Fibroblast of lung (primary cell): ENCODE data around the gene PIM3. TPM values are rescaled to one million over a fixed set of nuclear protein-coding genes. Genes with fewer than 3 reads are reported as not detected.

Experiments
- DNase-seq, 2 donors: peaks; one replicate each; pipeline versions ENCODE4 v3.0.0 to v3.0.0-alpha.2; 2010; ENCODE audit warnings: low read depth in 2 of 2
- H2AFZ ChIP-seq: 2 replicates; pipeline ENCODE4 v1.5.1; 2012; ENCODE audit warnings: low read length, control low read depth, inconsistent platforms
- H3K27ac ChIP-seq: 2 replicates; pipeline ENCODE4 v1.5.1; 2011; ENCODE audit warnings: low read length, control low read depth; ENCODE audit not compliant: insufficient read depth
- H3K27me3 ChIP-seq: 2 replicates; pipeline ENCODE4 v1.5.1; 2011; ENCODE audit warnings: mild to moderate bottlenecking, low read length; ENCODE audit not compliant: control insufficient read depth, insufficient read depth
- H3K36me3 ChIP-seq: 2 replicates; pipeline ENCODE4 v1.5.1; 2011; ENCODE audit warnings: low read length; ENCODE audit not compliant: control insufficient read depth, insufficient read depth
- H3K4me1 ChIP-seq: 2 replicates; pipeline ENCODE4 v1.5.1; 2011; ENCODE audit warnings: low read length; ENCODE audit not compliant: control insufficient read depth, insufficient read depth; ENCODE audit errors: extremely low read depth
- H3K4me2 ChIP-seq: 2 replicates; pipeline ENCODE4 v1.5.1; 2011; ENCODE audit warnings: low read length, control low read depth; ENCODE audit not compliant: insufficient read depth; ENCODE audit errors: extremely low read depth
- H3K4me3 ChIP-seq, 4 experiments: fragments of 200-600 bp in 1 of 4; sonication (generic) in 1 of 4; replicated peaks in 1 of 4; 2 replicates each; pipeline ENCODE4 v1.5.1; 2011 to 2016; ENCODE audit warnings: low read length in 4 of 4, low read depth in 3 of 4, mild to moderate bottlenecking in 3 of 4, control low read depth in 2 of 4, inconsistent platforms in 1 of 4, mixed read lengths in 1 of 4; ENCODE audit not compliant: insufficient read depth in 1 of 4; ENCODE audit errors: control extremely low read depth in 1 of 4
- H3K79me2 ChIP-seq: 2 replicates; pipeline ENCODE4 v1.5.1; 2012; ENCODE audit warnings: mild to moderate bottlenecking, low read length, inconsistent platforms; ENCODE audit not compliant: control insufficient read depth, insufficient read depth
- H3K9ac ChIP-seq: 2 replicates; pipeline ENCODE4 v1.5.1; 2011; ENCODE audit warnings: mild to moderate bottlenecking, low read length, control low read depth; ENCODE audit not compliant: insufficient read depth
- H3K9me3 ChIP-seq: 2 replicates; pipeline ENCODE4 v1.5.1; 2012; ENCODE audit warnings: low read depth, low read length; ENCODE audit not compliant: control insufficient read depth, insufficient read depth
- H4K20me1 ChIP-seq: 2 replicates; pipeline ENCODE4 v1.5.1; 2011; ENCODE audit warnings: low read length; ENCODE audit not compliant: control insufficient read depth, insufficient read depth; ENCODE audit errors: extremely low read depth
- EZH2 ChIP-seq: IDR thresholded peaks from 2 replicates; pipeline ENCODE4 v1.5.1; 2012; ENCODE audit warnings: low read length, control low read depth, mild to moderate bottlenecking; ENCODE audit errors: missing control alignments
- polyA plus RNA-seq, 2 donors: library from polyadenylated mRNA; depleted of rRNA in 1 of 2; stranded (reverse) in 1 of 2; unstranded in 1 of 2; fragments of >200 nt; gene quantifications; 2 replicates each; pipeline ENCODE4 v1.2.1, GENCODE V29; 2011 to 2012; ENCODE audit warnings: missing spikeins in 1 of 2
- total RNA-seq: library from RNA; depleted of rRNA; stranded (reverse); fragments of >200 nt; gene quantifications from 2 replicates; pipeline ENCODE4 v1.2.1, GENCODE V29; 2014
- TF ChIP-seq, protein P1 (sequence below), 2 donors: IDR thresholded peaks in 1 of 2; conservative IDR thresholded peaks in 1 of 2; 1 replicate in 1 of 2; 2 replicates in 1 of 2; pipeline ENCODE4 v1.5.1; 2011 to 2012; ENCODE audit warnings: low read length in 2 of 2, control low read depth in 1 of 2, inconsistent platforms in 1 of 2, low read depth in 1 of 2, mild to moderate bottlenecking in 1 of 2

PIM3 gene
- total and polyA plus RNA-seq, 2 donors (not counting 1 experiment from before 2014, with no cell fraction given): 6.8 to 47.7 TPM

DNA sequence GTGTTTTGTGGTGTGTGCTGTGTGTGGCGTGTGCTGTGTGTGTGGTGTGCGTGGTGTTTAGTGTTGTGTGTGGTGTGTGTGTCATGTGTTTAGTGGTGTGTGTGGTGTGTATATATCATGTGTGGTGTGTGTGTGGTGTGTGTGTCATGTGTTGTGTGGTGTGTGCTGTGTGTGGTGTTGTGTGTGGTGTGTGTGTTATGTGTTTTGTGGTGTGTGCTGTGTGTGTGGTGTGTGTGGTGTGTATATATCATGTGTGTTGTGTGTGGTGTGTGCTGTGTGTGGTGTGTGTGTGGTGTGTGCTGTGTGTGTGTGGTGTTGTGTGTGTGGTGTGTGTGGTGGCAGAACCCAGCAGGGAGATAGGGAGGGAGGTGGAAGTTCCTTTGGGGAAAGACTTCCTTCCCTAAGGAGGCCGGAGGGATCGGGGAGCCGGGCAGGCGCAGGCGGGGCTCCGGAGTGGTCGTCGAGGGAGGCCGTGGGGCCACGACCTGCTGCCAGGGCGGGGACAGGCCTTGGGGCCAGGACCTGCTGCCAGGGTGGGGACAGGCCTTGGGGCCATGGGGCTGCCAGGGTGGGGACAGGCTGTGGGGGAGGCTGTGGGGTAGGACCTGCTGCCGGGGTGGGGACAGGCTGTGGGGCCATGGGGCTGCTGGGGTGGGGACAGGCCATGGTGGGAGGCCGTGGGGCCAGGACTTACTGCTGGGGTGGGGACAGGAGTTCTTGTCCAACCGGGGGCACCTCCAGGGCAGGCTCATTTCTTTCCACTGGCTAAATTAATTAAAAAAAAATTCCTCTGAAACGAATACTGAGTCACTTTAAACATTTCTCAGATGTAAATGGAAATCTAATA lies 15.2 kb downstream of the PIM3 start:
- Histone ChIP-seq H3K79me2 (no peaks in the 10 kb centered on the region), H3K27ac (no peak overlapping the region), H3K36me3 (no peaks in the 10 kb centered on the region), H3K9me3 (no peaks in the 10 kb centered on the region), H3K4me2 (no peak overlapping the region), H3K4me3 (no peak overlapping the region), H4K20me1 (no peaks in the 10 kb centered on the region), H3K9ac (no peak overlapping the region), H2AFZ (no peak overlapping the region), H3K27me3 (no peaks in the 10 kb centered on the region), H3K4me1 (peaks cover 2% of the 10 kb centered on the region)
- peak in 1 of 2 donors; percentile 24 for DNase-seq
- TF ChIP-seq, protein P1, sequence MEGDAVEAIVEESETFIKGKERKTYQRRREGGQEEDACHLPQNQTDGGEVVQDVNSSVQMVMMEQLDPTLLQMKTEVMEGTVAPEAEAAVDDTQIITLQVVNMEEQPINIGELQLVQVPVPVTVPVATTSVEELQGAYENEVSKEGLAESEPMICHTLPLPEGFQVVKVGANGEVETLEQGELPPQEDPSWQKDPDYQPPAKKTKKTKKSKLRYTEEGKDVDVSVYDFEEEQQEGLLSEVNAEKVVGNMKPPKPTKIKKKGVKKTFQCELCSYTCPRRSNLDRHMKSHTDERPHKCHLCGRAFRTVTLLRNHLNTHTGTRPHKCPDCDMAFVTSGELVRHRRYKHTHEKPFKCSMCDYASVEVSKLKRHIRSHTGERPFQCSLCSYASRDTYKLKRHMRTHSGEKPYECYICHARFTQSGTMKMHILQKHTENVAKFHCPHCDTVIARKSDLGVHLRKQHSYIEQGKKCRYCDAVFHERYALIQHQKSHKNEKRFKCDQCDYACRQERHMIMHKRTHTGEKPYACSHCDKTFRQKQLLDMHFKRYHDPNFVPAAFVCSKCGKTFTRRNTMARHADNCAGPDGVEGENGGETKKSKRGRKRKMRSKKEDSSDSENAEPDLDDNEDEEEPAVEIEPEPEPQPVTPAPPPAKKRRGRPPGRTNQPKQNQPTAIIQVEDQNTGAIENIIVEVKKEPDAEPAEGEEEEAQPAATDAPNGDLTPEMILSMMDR (conservative IDR thresholded peaks at IDR 0.05 in 1 of 2, IDR thresholded peaks at IDR 0.05 in 1 of 2; ENCODE audit: low read depth in 1 of 2, low read length in 2 of 2): no peak
- TF ChIP-seq EZH2: no peak

DNA sequence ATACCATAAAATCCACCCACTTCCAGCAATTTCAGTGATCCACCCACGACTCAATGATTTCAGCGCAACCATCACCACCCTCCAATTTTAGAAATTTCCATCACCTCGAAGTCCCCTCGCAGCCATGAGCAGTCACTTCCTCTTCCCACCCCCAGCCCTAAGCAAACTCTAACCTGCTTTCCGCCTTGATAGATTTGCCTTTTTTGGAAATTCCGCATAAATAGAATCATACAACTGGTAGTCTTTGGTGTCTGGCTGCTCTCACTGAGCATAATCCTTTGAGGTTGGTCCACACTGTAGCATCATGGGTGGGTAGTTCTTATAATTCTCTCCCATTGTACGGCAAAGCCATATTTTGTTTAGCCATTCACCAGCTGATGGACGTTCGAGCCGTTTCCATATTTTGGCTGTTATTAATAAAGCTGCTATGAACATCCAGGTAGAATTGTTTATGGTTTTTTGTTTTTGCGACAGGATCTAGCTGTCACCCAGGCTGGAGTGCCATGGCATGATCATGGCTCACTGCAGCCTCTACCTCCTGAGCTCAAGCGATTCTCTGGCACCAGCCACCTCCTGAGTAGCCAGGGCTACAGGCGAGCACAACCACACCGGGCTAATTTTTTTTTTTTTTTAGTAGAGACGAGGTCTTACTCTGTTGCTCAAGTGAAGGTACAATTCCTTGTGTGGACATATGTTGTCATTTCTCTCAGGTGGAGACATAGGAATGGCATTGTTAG lies 16.0 kb downstream of the PIM3 start:
- H4K20me1 ChIP-seq: no peaks in the 10 kb centered on the region
- H2AFZ ChIP-seq: no peak overlapping the region
- TF ChIP-seq, protein P1 (conservative IDR thresholded peaks at IDR 0.05 in 1 of 2, IDR thresholded peaks at IDR 0.05 in 1 of 2; ENCODE audit: low read depth in 1 of 2, low read length in 2 of 2): no peak
- TF ChIP-seq EZH2: no peak
- H3K4me2 ChIP-seq: no peak overlapping the region
- H3K36me3 ChIP-seq: no peaks in the 10 kb centered on the region
- no peak for DNase-seq
- H3K27me3 ChIP-seq: no peaks in the 10 kb centered on the region
- H3K4me3 ChIP-seq: no peak overlapping the region
- H3K9me3 ChIP-seq: no peaks in the 10 kb centered on the region
- no peak overlapping the region for H3K27ac ChIP-seq
- H3K4me1 ChIP-seq: peaks cover 2% of the 10 kb centered on the region
- H3K79me2 ChIP-seq: no peaks in the 10 kb centered on the region
- no peak overlapping the region for H3K9ac ChIP-seq

DNA sequence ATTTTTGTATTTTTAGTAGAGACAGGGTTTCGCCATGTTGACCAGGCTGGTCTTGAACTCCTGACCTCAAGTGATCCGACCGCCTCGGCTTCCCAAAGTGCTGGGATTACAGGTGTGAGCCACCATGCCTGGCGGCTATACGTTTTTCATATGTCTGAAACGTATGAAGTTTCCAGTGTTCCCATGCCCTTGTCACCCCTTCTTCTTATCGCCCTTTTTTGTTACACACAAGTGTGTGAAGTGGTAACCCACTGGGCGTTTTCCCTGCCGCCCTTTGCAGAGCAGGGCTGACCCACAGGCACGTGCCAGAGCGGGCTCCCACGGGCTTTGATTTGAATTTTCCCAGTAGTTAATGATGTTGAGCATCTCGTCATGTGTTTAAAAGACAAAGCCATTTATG lies 17.0 kb downstream of the PIM3 start:
- no peak overlapping the region for H2AFZ ChIP-seq
- TF ChIP-seq, protein P1 (conservative IDR thresholded peaks at IDR 0.05 in 1 of 2, IDR thresholded peaks at IDR 0.05 in 1 of 2; ENCODE audit: low read depth in 1 of 2, low read length in 2 of 2): no peak
- no peak for TF ChIP-seq EZH2
- no peaks in the 10 kb centered on the region for H3K79me2 ChIP-seq
- H3K4me2 ChIP-seq: no peak overlapping the region
- H4K20me1 ChIP-seq: no peaks in the 10 kb centered on the region
- peaks cover 2% of the 10 kb centered on the region for H3K4me1 ChIP-seq
- no peak overlapping the region for H3K4me3 ChIP-seq
- H3K9ac ChIP-seq: no peak overlapping the region
- no peak overlapping the region for H3K27ac ChIP-seq
- no peaks in the 10 kb centered on the region for H3K27me3 ChIP-seq
- H3K9me3 ChIP-seq: no peaks in the 10 kb centered on the region
- DNase-seq: no peak
- H3K36me3 ChIP-seq: no peaks in the 10 kb centered on the region
